Activated CD8-positive, alpha-beta memory T cell treated with anti-CD3 and anti-CD28 coated beads, Interleukin-2, amount 50 U/mL, for 1 hour (primary cell): ENCODE data around the gene PTGES3.

Experiments
- DNase-seq: peaks from one replicate; pipeline ENCODE4 v3.0.0-alpha.2; 2020; ENCODE audit errors: extremely low read depth

Gene PTGES3

GRCh38 chr12:56629459-56630179, 58.5 kb downstream of the PTGES3 start:
- no peak for DNase-seq

GRCh38 chr12:56628671-56629458, 59.2 kb downstream of the PTGES3 start:
- DNase-seq: no peak

GRCh38 chr12:56626701-56627100, 61.4 kb downstream of the PTGES3 start:
- DNase-seq: no peak

GRCh38 chr12:56622535-56622934, 65.5 kb downstream of the PTGES3 start:
- DNase-seq: no peak

GRCh38 chr12:56616925-56617324, 71.2 kb downstream of the PTGES3 start:
- no peak for DNase-seq

- no peak for DNase-seq
These were observed 71.8 kb downstream of the PTGES3 start for GRCh38 chr12:56616244-56616643.

GRCh38 chr12:56614627-56615026, 73.5 kb downstream of the PTGES3 start:
- no peak for DNase-seq
